ENCODE measurements around the gene HSBP1L1. TPM values are rescaled to one million over a fixed set of nuclear protein-coding genes. Genes with fewer than 3 reads are reported as not detected.
A peak's percentile ranks its signal among the peaks of the same experiment; 100 is the strongest.

Gene HSBP1L1
- total RNA-seq, 1 experiment from 2014 or later, result not detected

- H3K79me1 ChIP-seq (ENCODE audit: insufficient read depth, low read depth, low read length, poor library complexity, severe bottlenecking), result no peaks in the 10 kb centered on the region
- Mint-ChIP-seq H3K27ac (no peak overlapping the region; a peak in 2 of 7 replicates), H3K4me1 (peaks cover 7 to 17% of the 10 kb centered on the region in 2 experiments), H3K9me3 (no peaks in the 10 kb centered on the region; a peak in 1 of 5 replicates), H3K36me3 (ENCODE audit: insufficient read depth in 1 of 3, low read depth in 3 of 3) (peaks cover 0 to 16% (median 8%) of the 10 kb centered on the region in 3 experiments; a peak in 5 of 7 replicates), H3K27me3 (ENCODE audit: low read depth) (no peaks in the 10 kb centered on the region; the same call in 1 of the 2 replicates), H3K4me3 (no peak overlapping the region)
- no peak overlapping the region for H3K18ac ChIP-seq (ENCODE audit: insufficient read length, low read depth, low read length)
- peak; percentile 12 for DNase-seq
- H2AFZ ChIP-seq (ENCODE audit: low read length), result no peak overlapping the region
- H3K27ac ChIP-seq (ENCODE audit: insufficient read length, low read depth, low read length), result no peak overlapping the region
- WGBS (ENCODE audit: extremely low coverage, insufficient read length, low lambda C conversion rate), result no CpG with 5 or more reads among the region's 7 CpGs
- no peaks in the 10 kb centered on the region for H3K23me2 ChIP-seq (ENCODE audit: insufficient read length, low read depth, low read length, poor library complexity, severe bottlenecking)
- H2AK5ac ChIP-seq (ENCODE audit: insufficient read length, low read length), result no peak overlapping the region
- no peak overlapping the region for H3K23ac ChIP-seq (ENCODE audit: insufficient read length, low read depth, low read length)
- H3K4ac ChIP-seq (ENCODE audit: low read depth, low read length), result no peak overlapping the region
- H3K79me2 ChIP-seq (ENCODE audit: insufficient read depth, low read length), result no peaks in the 10 kb centered on the region
- no peak overlapping the region for H2BK15ac ChIP-seq (ENCODE audit: low read depth, low read length)
- H3K9ac ChIP-seq (ENCODE audit: extremely low read depth, insufficient read length, low read length), result no peak overlapping the region
- no peak overlapping the region for H3T11ph ChIP-seq (ENCODE audit: low read length)
- no peak overlapping the region for H4K91ac ChIP-seq (ENCODE audit: insufficient read length, low read depth, low read length)
- no peaks in the 10 kb centered on the region for H3K9me3 ChIP-seq (ENCODE audit: control insufficient read depth, low read depth, low read length)
- TF ChIP-seq, protein P1, sequence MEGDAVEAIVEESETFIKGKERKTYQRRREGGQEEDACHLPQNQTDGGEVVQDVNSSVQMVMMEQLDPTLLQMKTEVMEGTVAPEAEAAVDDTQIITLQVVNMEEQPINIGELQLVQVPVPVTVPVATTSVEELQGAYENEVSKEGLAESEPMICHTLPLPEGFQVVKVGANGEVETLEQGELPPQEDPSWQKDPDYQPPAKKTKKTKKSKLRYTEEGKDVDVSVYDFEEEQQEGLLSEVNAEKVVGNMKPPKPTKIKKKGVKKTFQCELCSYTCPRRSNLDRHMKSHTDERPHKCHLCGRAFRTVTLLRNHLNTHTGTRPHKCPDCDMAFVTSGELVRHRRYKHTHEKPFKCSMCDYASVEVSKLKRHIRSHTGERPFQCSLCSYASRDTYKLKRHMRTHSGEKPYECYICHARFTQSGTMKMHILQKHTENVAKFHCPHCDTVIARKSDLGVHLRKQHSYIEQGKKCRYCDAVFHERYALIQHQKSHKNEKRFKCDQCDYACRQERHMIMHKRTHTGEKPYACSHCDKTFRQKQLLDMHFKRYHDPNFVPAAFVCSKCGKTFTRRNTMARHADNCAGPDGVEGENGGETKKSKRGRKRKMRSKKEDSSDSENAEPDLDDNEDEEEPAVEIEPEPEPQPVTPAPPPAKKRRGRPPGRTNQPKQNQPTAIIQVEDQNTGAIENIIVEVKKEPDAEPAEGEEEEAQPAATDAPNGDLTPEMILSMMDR (conservative IDR thresholded peaks at IDR 0.05), result no peak
- H3K4me1 ChIP-seq (ENCODE audit: insufficient read depth, low read length), result no peaks in the 10 kb centered on the region
- no peak overlapping the region for H3K56ac ChIP-seq (ENCODE audit: insufficient read length, low read depth, low read length)
- H4K5ac ChIP-seq (ENCODE audit: insufficient read length, low read depth, low read length), result no peak overlapping the region
- H2BK12ac ChIP-seq (ENCODE audit: insufficient read length, low read depth, low read length), result no peak overlapping the region
- H2BK20ac ChIP-seq (ENCODE audit: low read depth, low read length, poor library complexity, severe bottlenecking), result no peak overlapping the region
- H4K20me1 ChIP-seq (ENCODE audit: control insufficient read depth, insufficient read depth, insufficient read length), result no peaks in the 10 kb centered on the region
- no peak overlapping the region for H2BK5ac ChIP-seq (ENCODE audit: insufficient read length, low read length)
- H4K8ac ChIP-seq (replicated peaks; ENCODE audit: insufficient read length, low read depth, low read length), result no peak overlapping the region
- H3K4me2 ChIP-seq (ENCODE audit: insufficient read depth, insufficient read length, low read length), result no peak overlapping the region
- no peak overlapping the region for H3K14ac ChIP-seq (ENCODE audit: insufficient read depth, low read length)
- H2BK120ac ChIP-seq (ENCODE audit: low read depth, low read length, poor library complexity, severe bottlenecking), result no peak overlapping the region
- H3K27me3 ChIP-seq (ENCODE audit: insufficient read depth, low read length), result no peaks in the 10 kb centered on the region
Observed at GRCh38 chr18:79942211-79942610, 22.2 kb upstream of the HSBP1L1 start.
